H1 (cell line): ENCODE data around the gene ANO2. TPM values are rescaled to one million over a fixed set of nuclear protein-coding genes. Genes with fewer than 3 reads are reported as not detected.
A peak's percentile ranks its signal among the peaks of the same experiment; 100 is the strongest.

ENCODE experiments used
- CTCF ChIA-PET: fragments of 300-600 bp; sonication (Branson Sonifier 250); formaldehyde crosslinking; loops from one replicate; lab custom pipeline; 2021; ENCODE audit not compliant: partially characterized antibody; lab: Charles Lee
- POLR2A ChIA-PET: fragments of 300-600 bp; sonication (Branson Sonifier 250); formaldehyde crosslinking; loops from one replicate; lab custom pipeline; 2021; ENCODE audit warnings: inconsistent platforms; ENCODE audit not compliant: partially characterized antibody; lab: Charles Lee
- DNase-seq, 2 experiments: peaks; one replicate each; pipeline versions ENCODE4 v3.0.0 to v3.0.0-alpha.2; 2010 to 2022; ENCODE audit warnings: low spot score in 2 of 2, low read depth in 1 of 2, mixed read lengths in 1 of 2
- FAIRE-seq: peaks from 2 replicates; lab custom pipeline; 2011; peaks lifted over from hg19 to GRCh38; lab: Jason Lieb, UNC
- H2AFZ ChIP-seq: 2 replicates; pipeline ENCODE4 v1.8.1; 2012; ENCODE audit warnings: low read length, inconsistent platforms
- H2AK5ac ChIP-seq: 2 replicates; pipeline ENCODE4 v1.6.1; 2013; ENCODE audit warnings: low read depth, low read length
- H2BK120ac ChIP-seq: replicated peaks from 2 replicates; pipeline ENCODE3; 2013; ENCODE audit warnings: low read depth, low read length, inconsistent platforms
- H2BK12ac ChIP-seq: 2 replicates; pipeline ENCODE4 v1.6.1; 2013; ENCODE audit warnings: low read depth, low read length
- H2BK15ac ChIP-seq: 2 replicates; pipeline ENCODE4 v1.6.1; 2013; ENCODE audit warnings: low read length
- H2BK20ac ChIP-seq: 2 replicates; pipeline ENCODE4 v1.6.1; 2013; ENCODE audit warnings: low read length
- H2BK5ac ChIP-seq: 2 replicates; pipeline ENCODE4 v1.6.1; 2013; ENCODE audit warnings: low read depth, low read length
- H3K14ac ChIP-seq: 2 replicates; pipeline ENCODE4 v1.6.1; 2013; ENCODE audit warnings: inconsistent platforms; ENCODE audit not compliant: insufficient read length
- H3K18ac ChIP-seq: 2 replicates; pipeline ENCODE4 v1.6.1; 2013; ENCODE audit warnings: low read length; ENCODE audit errors: extremely low read depth
- H3K23ac ChIP-seq: 2 replicates; pipeline ENCODE4 v1.6.1; 2013; ENCODE audit warnings: inconsistent platforms; ENCODE audit not compliant: insufficient read length
- H3K23me2 ChIP-seq: 2 replicates; pipeline ENCODE4 v1.6.1; 2013; ENCODE audit warnings: low read depth, low read length
- H3K27ac ChIP-seq: 2 replicates; pipeline ENCODE4 v1.6.1; 2011; ENCODE audit warnings: low read depth, low read length, inconsistent platforms
- H3K27me3 ChIP-seq, 4 experiments: replicated peaks in 1 of 4; 1 replicate in 1 of 4; 2 replicates in 3 of 4; pipeline versions ENCODE4 v1.6.1 to v1.8.1; 2011 to 2013; ENCODE audit warnings: low read length in 3 of 4, mild to moderate bottlenecking in 3 of 4, inconsistent platforms in 2 of 4, mixed read lengths in 2 of 4, moderate library complexity in 1 of 4; ENCODE audit not compliant: control insufficient read depth in 3 of 4, insufficient read depth in 3 of 4; ENCODE audit errors: extremely low read depth in 1 of 4
- H3K36me3 ChIP-seq, 4 experiments: 2 replicates each; pipeline versions ENCODE4 v1.6.1 to v1.8.1; 2011 to 2013; ENCODE audit warnings: mild to moderate bottlenecking in 4 of 4, low read length in 3 of 4, moderate library complexity in 2 of 4, control low read depth in 1 of 4, inconsistent platforms in 1 of 4; ENCODE audit not compliant: insufficient read depth in 4 of 4, control insufficient read depth in 2 of 4
- H3K4ac ChIP-seq: replicated peaks from 2 replicates; pipeline ENCODE3; 2013; ENCODE audit warnings: low read length, low read depth, mixed read lengths, inconsistent platforms; ENCODE audit not compliant: insufficient read length
- H3K4me1 ChIP-seq, 4 experiments: replicated peaks in 1 of 4; 1 replicate in 1 of 4; 2 replicates in 3 of 4; pipeline versions ENCODE4 v1.6.1 to v1.8.1; 2011 to 2013; ENCODE audit warnings: low read length in 3 of 4, inconsistent platforms in 2 of 4, mixed read lengths in 1 of 4; ENCODE audit not compliant: insufficient read depth in 4 of 4, control insufficient read depth in 3 of 4
- H3K4me2 ChIP-seq, 2 experiments: 2 replicates each; pipeline versions ENCODE4 v1.6.1 to v1.8.1; 2011 to 2013; ENCODE audit warnings: low read depth in 2 of 2, low read length in 2 of 2, control low read depth in 1 of 2, inconsistent platforms in 1 of 2, mild to moderate bottlenecking in 1 of 2; ENCODE audit not compliant: insufficient read depth in 1 of 2
- H3K4me3 ChIP-seq, 4 experiments: fragments of 200-600, 300-600 bp in 1 of 4; sonication (generic), shearing (Covaris generic), sonication (Bioruptor Twin) in 1 of 4; 2 replicates each; pipeline versions ENCODE4 v1.5.1 to v1.8.1; 2011 to 2016; ENCODE audit warnings: low read length in 4 of 4, low read depth in 3 of 4, control low read depth in 2 of 4, inconsistent platforms in 2 of 4, mild to moderate bottlenecking in 2 of 4, mixed read lengths in 1 of 4, moderate library complexity in 1 of 4; ENCODE audit not compliant: insufficient read depth in 2 of 4; ENCODE audit errors: extremely low read depth in 1 of 4
- H3K56ac ChIP-seq: replicated peaks from 2 replicates; pipeline ENCODE3; 2013; ENCODE audit warnings: low read depth, mild to moderate bottlenecking, mixed read lengths, low read length, inconsistent platforms; ENCODE audit not compliant: insufficient read length
- H3K79me1 ChIP-seq: 2 replicates; pipeline ENCODE4 v1.6.1; 2013; ENCODE audit warnings: low read depth, low read length, control low read depth
- H3K79me2 ChIP-seq, 2 experiments: 2 replicates each; pipeline versions ENCODE4 v1.6.1 to v1.8.1; 2012 to 2013; ENCODE audit warnings: low read length in 2 of 2, mild to moderate bottlenecking in 2 of 2, inconsistent platforms in 1 of 2; ENCODE audit not compliant: insufficient read depth in 2 of 2, control insufficient read depth in 1 of 2
- H3K9ac ChIP-seq, 4 experiments: replicated peaks in 1 of 4; 1 replicate in 1 of 4; 2 replicates in 3 of 4; pipeline versions ENCODE4 v1.6.1 to v1.8.1; 2011 to 2013; ENCODE audit warnings: low read depth in 3 of 4, low read length in 3 of 4, control low read depth in 2 of 4, mild to moderate bottlenecking in 2 of 4, moderate library complexity in 2 of 4, inconsistent platforms in 1 of 4; ENCODE audit errors: extremely low read depth in 1 of 4
- H3K9me3 ChIP-seq, 2 experiments: 2 replicates each; pipeline versions ENCODE4 v1.6.1 to v1.8.1; 2012 to 2013; ENCODE audit warnings: mild to moderate bottlenecking in 2 of 2, moderate library complexity in 2 of 2, control low read depth in 1 of 2, inconsistent platforms in 1 of 2, low read depth in 1 of 2, low read length in 1 of 2, mixed read lengths in 1 of 2; ENCODE audit not compliant: insufficient read depth in 2 of 2
- H4K20me1 ChIP-seq, 2 experiments: replicated peaks in 1 of 2; 2 replicates each; pipeline versions ENCODE3 to v1.8.1; 2011 to 2013; ENCODE audit warnings: inconsistent platforms in 2 of 2, low read length in 2 of 2, mild to moderate bottlenecking in 1 of 2; ENCODE audit not compliant: insufficient read depth in 2 of 2, control insufficient read depth in 1 of 2
- H4K5ac ChIP-seq: 2 replicates; pipeline ENCODE4 v1.6.1; 2013; ENCODE audit warnings: low read length, low read depth, mixed read lengths, inconsistent platforms; ENCODE audit not compliant: insufficient read length
- H4K8ac ChIP-seq: 2 replicates; pipeline ENCODE4 v1.8.0; 2013; ENCODE audit warnings: mild to moderate bottlenecking, moderate library complexity, low read length, inconsistent platforms; ENCODE audit not compliant: insufficient read depth; ENCODE audit errors: extremely low read depth
- H4K91ac ChIP-seq: replicated peaks from 2 replicates; pipeline ENCODE3; 2013; ENCODE audit warnings: low read length, mixed read lengths, inconsistent platforms; ENCODE audit not compliant: insufficient read length
- BACH1 ChIP-seq: IDR thresholded peaks from 2 replicates; pipeline ENCODE4 v1.6.1; 2012; ENCODE audit warnings: low read length, improper control_type of control experiment
- NANOG ChIP-seq: IDR thresholded peaks from 2 replicates; pipeline ENCODE4 v1.6.1; 2011; ENCODE audit warnings: low read length, low read depth, mild to moderate bottlenecking, inconsistent platforms; ENCODE audit not compliant: insufficient read depth, poor library complexity, severe bottlenecking
- WGBS, 2 experiments: shearing (Covaris generic) in 1 of 2; methylation state at CpG; one replicate each; pipeline versions ENCODE4 v1.1.6 to v1.1.7; 2013 to 2015; ENCODE audit warnings: low lambda C conversion rate in 2 of 2, mixed read lengths in 2 of 2, inconsistent platforms in 1 of 2, low coverage in 1 of 2, missing lambda C conversion rate in 1 of 2; ENCODE audit not compliant: insufficient replicate concordance in 2 of 2, insufficient coverage in 1 of 2, insufficient read length in 1 of 2; ENCODE audit errors: extremely low coverage in 1 of 2, missing lambda C conversion rate in 1 of 2; 5-methylcytosine and 5-hydroxymethylcytosine counted together
- polyA plus RNA-seq, 7 experiments: library from polyadenylated mRNA; depleted of rRNA in 3 of 7; stranded (reverse) in 5 of 7; unstranded in 2 of 7; fragments of >200 nt in 5 of 7; fragments of 200-250 nt in 2 of 7; gene quantifications; 1 replicate in 5 of 7; 2 replicates in 1 of 7; 4 replicates in 1 of 7; pipeline versions ENCODE4 v1.2.1 to v1.2.3, GENCODE V29; 2011 to 2013; ENCODE audit warnings: missing spikeins in 2 of 7, mixed read lengths in 2 of 7
- total RNA-seq: library from RNA; stranded (reverse); fragmentation: NEBNext Ultra II Directional; extraction: Animal tissue kit (Norgen Biotek cat#: 25700); gene quantifications from 2 replicates; pipeline ENCODE4 v1.2.1, GENCODE V29; 2021

ANO2 gene
- total and polyA plus RNA-seq, 2 of the 8 experiments (the other 6 are each of a cell fraction or from before 2014, with no cell fraction given), result 1.9 to 5.5 TPM

DNA sequence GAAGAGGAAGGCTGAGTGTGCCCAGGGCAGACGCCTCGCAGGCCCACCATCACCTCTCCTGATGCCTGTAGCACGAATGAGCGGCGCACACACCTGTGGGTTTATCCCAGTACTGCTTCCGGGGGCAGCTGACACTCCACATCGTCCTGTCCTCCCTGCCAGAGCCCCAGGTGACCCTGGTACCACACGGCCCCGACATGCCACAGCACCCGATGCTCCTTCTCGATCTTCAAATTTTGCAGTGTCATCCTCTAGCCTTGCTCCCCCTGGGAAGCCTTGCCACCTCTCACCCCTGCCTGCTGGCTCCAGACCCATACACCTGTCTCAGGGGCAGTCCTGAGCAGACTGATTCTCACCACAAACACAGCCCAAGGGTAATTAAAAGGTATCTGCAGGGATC is 40.6 kb downstream of the ANO2 start:
- no peak overlapping the region for H3K56ac ChIP-seq
- FAIRE-seq (no peak), DNase-seq (no peak)
- no peak overlapping the region for H4K5ac ChIP-seq
- no peak overlapping the region for H3K4ac ChIP-seq
- no peak overlapping the region for H3K4me3 ChIP-seq
- WGBS, 2 experiments, result 89% methylated on average over 7 of the region's 11 CpGs; no CpG with 5 or more reads in 1 of the 2 experiments
- H4K20me1 ChIP-seq, result no peaks in the 10 kb centered on the region
- H3K79me1 ChIP-seq, result no peaks in the 10 kb centered on the region
- H3K27ac ChIP-seq, result no peak overlapping the region
- H4K91ac ChIP-seq, result peak overlapping the region; percentile 18
- no peaks in the 10 kb centered on the region for H3K36me3 ChIP-seq
- H3K79me2 ChIP-seq, result no peaks in the 10 kb centered on the region
- H3K9ac ChIP-seq, result no peak overlapping the region
- 0 out of 2 replicates have a peak, but pooled peaks have one; percentile 30 for TF ChIP-seq BACH1
- TF ChIP-seq NANOG, result no peak
- H2BK15ac ChIP-seq, result no peak overlapping the region
- H3K23ac ChIP-seq, result no peak overlapping the region
- CTCF ChIA-PET, result interaction anchor here (0.6 to 2.1 kb wide), 9 partner anchors 9 to 578 kb away, joined by 3 to 7 read pairs (median 4); no protein-coding TSS in a partner anchor
- H2BK12ac ChIP-seq, result no peak overlapping the region
- no peak overlapping the region for H2AFZ ChIP-seq
- POLR2A ChIA-PET, result interaction anchor here (1.0 kb wide), 1 partner anchor 9 kb away, joined by 3 read pairs; no protein-coding TSS in a partner anchor
- no peak overlapping the region for H3K14ac ChIP-seq
- no peaks in the 10 kb centered on the region for H3K9me3 ChIP-seq
- H2BK120ac ChIP-seq, result no peak overlapping the region
- H2AK5ac ChIP-seq, result no peak overlapping the region
- no peak overlapping the region for H3K18ac ChIP-seq
- H3K23me2 ChIP-seq, result no peaks in the 10 kb centered on the region
- H3K27me3 ChIP-seq, result no peaks in the 10 kb centered on the region
- no peak overlapping the region; the same call in 1 of the 2 replicates for H4K8ac ChIP-seq
- no peak overlapping the region for H2BK5ac ChIP-seq
- H3K4me2 ChIP-seq, result no peak overlapping the region
- H2BK20ac ChIP-seq, result no peak overlapping the region
- peaks cover 0 to 2% (median 0%) of the 10 kb centered on the region in 4 experiments; a peak in 1 of 7 replicates for H3K4me1 ChIP-seq
